ENCODE measurements around the gene MED12L.

MED12L gene

GRCh38 chr3:151407928-151408327 lies 322.5 kb downstream of the MED12L start:
- TF ChIP-seq ARNTL (CRISPR knock-in tag; IDR thresholded peaks at IDR 0.05; ENCODE audit: borderline replicate concordance, low read depth) (no peak), ZNF70 (CRISPR knock-in tag; IDR thresholded peaks at IDR 0.05) (no peak)
- no peak for ATAC-seq

GRCh38 chr3:151410891-151411559 lies 325.6 kb downstream of the MED12L start:
- peak; percentile 89 for ATAC-seq
- TF ChIP-seq ZNF565 (CRISPR knock-in tag; conservative IDR thresholded peaks at IDR 0.05; ENCODE audit: low read depth) (no peak), PPARA (CRISPR knock-in tag; IDR thresholded peaks at IDR 0.05; ENCODE audit: borderline replicate concordance) (no peak), TSHZ2 (CRISPR knock-in tag; IDR thresholded peaks at IDR 0.05) (no peak), TCF4 (CRISPR knock-in tag; IDR thresholded peaks at IDR 0.05; ENCODE audit: borderline replicate concordance) (no peak)

- TF ChIP-seq RARB (CRISPR knock-in tag; IDR thresholded peaks at IDR 0.05): no peak
- no peak for TF ChIP-seq CSRNP3 (CRISPR knock-in tag; IDR thresholded peaks at IDR 0.05)
- no peak for TF ChIP-seq SNAI2 (CRISPR knock-in tag; IDR thresholded peaks at IDR 0.05)
- TF ChIP-seq ZFP30 (CRISPR knock-in tag; IDR thresholded peaks at IDR 0.05): no peak
- TF ChIP-seq PPARA (CRISPR knock-in tag; IDR thresholded peaks at IDR 0.05; ENCODE audit: borderline replicate concordance): no peak
- TF ChIP-seq BACH2 (CRISPR knock-in tag; IDR thresholded peaks at IDR 0.05; ENCODE audit: borderline replicate concordance): no peak
- no peak for TF ChIP-seq PATZ1 (CRISPR knock-in tag; IDR thresholded peaks at IDR 0.05; ENCODE audit: borderline replicate concordance)
- no peak for TF ChIP-seq ZC3H10 (CRISPR knock-in tag; IDR thresholded peaks at IDR 0.05)
- TF ChIP-seq ZFP3 (CRISPR knock-in tag; IDR thresholded peaks at IDR 0.05): no peak
- TF ChIP-seq ESRRG (CRISPR knock-in tag; IDR thresholded peaks at IDR 0.05): no peak
- TF ChIP-seq CREB5 (CRISPR knock-in tag; IDR thresholded peaks at IDR 0.05; ENCODE audit: low read depth): no peak
- TF ChIP-seq ZNF8 (CRISPR knock-in tag; IDR thresholded peaks at IDR 0.05): no peak
- TF ChIP-seq ZNF70 (CRISPR knock-in tag; IDR thresholded peaks at IDR 0.05): no peak
- no peak for ATAC-seq
Observed at GRCh38 chr3:151412989-151413388, 327.5 kb downstream of the MED12L start.

GRCh38 chr3:151415289-151415688 lies 329.8 kb downstream of the MED12L start:
- no peak for ATAC-seq
- TF ChIP-seq TCF4 (CRISPR knock-in tag; IDR thresholded peaks at IDR 0.05; ENCODE audit: borderline replicate concordance) (no peak), ZFP3 (CRISPR knock-in tag; IDR thresholded peaks at IDR 0.05) (no peak), ZNF8 (CRISPR knock-in tag; IDR thresholded peaks at IDR 0.05) (no peak), ZNF565 (CRISPR knock-in tag; conservative IDR thresholded peaks at IDR 0.05; ENCODE audit: low read depth) (no peak), ESRRG (CRISPR knock-in tag; IDR thresholded peaks at IDR 0.05) (no peak), GLIS3 (CRISPR knock-in tag; IDR thresholded peaks at IDR 0.05) (no peak), ZC3H10 (CRISPR knock-in tag; IDR thresholded peaks at IDR 0.05) (no peak), TSHZ2 (CRISPR knock-in tag; IDR thresholded peaks at IDR 0.05) (no peak), CREB5 (CRISPR knock-in tag; IDR thresholded peaks at IDR 0.05; ENCODE audit: low read depth) (no peak), BACH2 (CRISPR knock-in tag; IDR thresholded peaks at IDR 0.05; ENCODE audit: borderline replicate concordance) (no peak), PPARA (CRISPR knock-in tag; IDR thresholded peaks at IDR 0.05; ENCODE audit: borderline replicate concordance) (no peak), CSRNP3 (CRISPR knock-in tag; IDR thresholded peaks at IDR 0.05) (no peak), PATZ1 (CRISPR knock-in tag; IDR thresholded peaks at IDR 0.05; ENCODE audit: borderline replicate concordance) (no peak)
